Measurements from ENCODE around the gene CNTNAP1. TPM values are rescaled to one million over a fixed set of nuclear protein-coding genes. Genes with fewer than 3 reads are reported as not detected.

The CNTNAP1 gene
- total and polyA plus RNA-seq, 9 of the 15 experiments (the other 6 are each of a cell fraction or from before 2014, with no cell fraction given) = 0.10 to 1.8 (median 0.62) TPM

DNA sequence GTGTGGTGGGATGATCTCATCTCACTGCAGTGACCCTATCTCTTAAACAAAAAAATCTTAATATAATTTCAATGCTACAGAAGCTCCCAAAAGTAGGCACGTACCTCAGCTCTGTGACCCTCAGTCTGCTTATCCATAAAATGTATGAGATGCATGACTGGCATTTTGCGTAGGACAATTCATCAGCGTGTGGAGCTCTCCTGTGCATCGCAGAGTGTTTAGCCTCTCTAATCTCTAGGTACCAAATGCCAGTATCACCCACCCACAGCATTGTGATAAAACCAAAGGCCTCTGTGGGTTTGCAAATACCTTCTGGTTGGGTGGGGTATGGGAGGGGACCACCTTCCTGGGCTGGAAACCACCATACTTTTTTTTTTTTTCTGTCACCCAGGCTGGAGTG is 42.2 kb upstream of the CNTNAP1 start (continued):
- TF ChIP-seq TCF3 (CRISPR knock-in tag; IDR thresholded peaks at IDR 0.05) (0 out of 2 replicates have a peak, but pooled peaks have one; percentile 22), NFE2 (IDR thresholded peaks at IDR 0.05; ENCODE audit: low read depth) (peak; percentile 69), DACH1 (IDR thresholded peaks at IDR 0.05; ENCODE audit: partially characterized antibody) (no peak), HDGF (IDR thresholded peaks at IDR 0.05) (no peak), MAFG (tag; conservative IDR thresholded peaks at IDR 0.05) (peak; percentile 70), MAFF (IDR thresholded peaks at IDR 0.05; ENCODE audit: low read length) (peak; percentile 38; the same call in 1 of the 2 replicates), YBX1 (IDR thresholded peaks at IDR 0.05) (no peak)

DNA sequence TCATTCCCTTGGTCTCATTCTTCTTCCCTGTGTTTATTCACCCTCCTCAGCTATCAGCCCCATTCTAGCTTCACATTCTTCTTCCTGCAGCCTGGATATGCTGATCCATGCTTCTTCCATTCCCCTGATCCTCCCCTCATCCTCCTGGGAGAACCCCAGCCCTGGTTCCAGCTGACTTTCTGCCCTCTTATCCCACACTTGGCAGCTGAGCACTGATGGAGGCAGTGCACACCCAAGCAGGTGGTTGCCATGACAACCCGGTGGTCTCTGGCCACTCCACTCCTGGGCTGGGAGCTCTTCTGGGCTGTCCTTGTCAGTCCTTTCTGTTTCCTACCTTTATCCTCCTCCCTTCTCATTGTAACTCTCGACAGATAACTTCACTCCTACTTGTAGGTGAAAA is 40.0 kb upstream of the CNTNAP1 start:
- Histone ChIP-seq H3K36me3 (ENCODE audit: control insufficient read depth, insufficient read depth, low read length) (no peaks in the 10 kb centered on the region), H3K79me2 (ENCODE audit: control insufficient read depth, insufficient read depth, low read length) (no peaks in the 10 kb centered on the region), H3K27ac (ENCODE audit: extremely low read depth, low read depth, low read length) (no peak overlapping the region), H3K4me2 (ENCODE audit: insufficient read depth, low read length) (no peak overlapping the region), H3K9me3 (replicated peaks; ENCODE audit: control insufficient read depth, insufficient read depth, low read depth, low read length) (no peaks in the 10 kb centered on the region), H4K20me1 (replicated peaks; ENCODE audit: control insufficient read depth, insufficient read depth, low read length) (no peaks in the 10 kb centered on the region), H3K9ac (ENCODE audit: insufficient read depth in 1 of 2, low read depth in 2 of 2, low read length in 2 of 2) (peak overlapping the region in 1 of 2 experiments; percentile 3; a peak in 1 of 4 replicates), H3K4me3 (no peak overlapping the region), H3K27me3 (ENCODE audit: control insufficient read depth in 2 of 2, insufficient read depth in 2 of 2, low read length in 2 of 2) (no peaks in the 10 kb centered on the region), H3K9me1 (ENCODE audit: control insufficient read depth, insufficient read depth, low read length) (no peaks in the 10 kb centered on the region), H2AFZ (ENCODE audit: low read depth, low read length) (no peak overlapping the region), H3K4me1 (replicated peaks in 1 of 2; ENCODE audit: control insufficient read depth in 2 of 2, insufficient read depth in 2 of 2, low read length in 2 of 2) (peaks cover 0 to 2% of the 10 kb centered on the region in 2 experiments; a peak in 2 of 5 replicates)
- 5% methylated on average over 2 of the region's 2 CpGs for WGBS (ENCODE audit: insufficient coverage, low coverage, missing lambda C conversion rate)
- ATAC-seq (no peak), FAIRE-seq (no peak), DNase-seq (ENCODE audit: extremely low read depth in 1 of 4, low spot score in 3 of 4) (peak in 1 of 4 experiments; percentile 33)
- in situ Hi-C loops (cut with MboI) = no loop called here
- intact Hi-C loops (cut with micrococcal nuclease) = no loop called here
- ChIA-PET POLR2A (interaction anchor here (0.8 to 1.3 kb wide), 4 partner anchors 9 to 64 kb away, joined by 3 to 4 read pairs (median 3); no protein-coding TSS in a partner anchor), CTCF (ENCODE audit: low intra/inter-chr PET ratio) (no interaction called here)
- no TSS peak for BruUV-seq (replicated peaks)
- TF ChIP-seq ZNF445 (CRISPR knock-in tag; IDR thresholded peaks at IDR 0.05; ENCODE audit: low read depth) (no peak), CXXC5 (CRISPR knock-in tag; IDR thresholded peaks at IDR 0.05) (no peak), SMARCA4 (IDR thresholded peaks at IDR 0.05) (no peak), RFX1 (IDR thresholded peaks at IDR 0.05) (peak; percentile 90), ZNF778 (CRISPR knock-in tag; IDR thresholded peaks at IDR 0.05) (no peak), CSDE1 (IDR thresholded peaks at IDR 0.05) (0 out of 4 replicates have a peak, but pooled peaks of 1 of the 2 experiments have one; percentile 34)
- TF ChIP-seq, protein P1, sequence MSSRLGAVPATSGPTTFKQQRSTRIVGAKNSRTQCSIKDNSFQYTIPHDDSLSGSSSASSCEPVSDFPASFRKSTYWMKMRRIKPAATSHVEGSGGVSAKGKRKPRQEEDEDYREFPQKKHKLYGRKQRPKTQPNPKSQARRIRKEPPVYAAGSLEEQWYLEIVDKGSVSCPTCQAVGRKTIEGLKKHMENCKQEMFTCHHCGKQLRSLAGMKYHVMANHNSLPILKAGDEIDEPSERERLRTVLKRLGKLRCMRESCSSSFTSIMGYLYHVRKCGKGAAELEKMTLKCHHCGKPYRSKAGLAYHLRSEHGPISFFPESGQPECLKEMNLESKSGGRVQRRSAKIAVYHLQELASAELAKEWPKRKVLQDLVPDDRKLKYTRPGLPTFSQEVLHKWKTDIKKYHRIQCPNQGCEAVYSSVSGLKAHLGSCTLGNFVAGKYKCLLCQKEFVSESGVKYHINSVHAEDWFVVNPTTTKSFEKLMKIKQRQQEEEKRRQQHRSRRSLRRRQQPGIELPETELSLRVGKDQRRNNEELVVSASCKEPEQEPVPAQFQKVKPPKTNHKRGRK (tag; IDR thresholded peaks at IDR 0.05) = no peak

All from K562 (cell line).